ENCODE data around the gene KRT16. TPM values are rescaled to one million over a fixed set of nuclear protein-coding genes. Genes with fewer than 3 reads are reported as not detected.

Gene KRT16
- total RNA-seq, 2 experiments from 2014 or later, result not detected

- Mint-ChIP-seq H3K9me3 (peaks cover 9% of the 10 kb centered on the region), H3K27ac (no peak overlapping the region), H3K27me3 (peaks cover 37% of the 10 kb centered on the region), H3K4me3 (no peak overlapping the region), H3K4me1 (ENCODE audit: low read depth) (no peaks in the 10 kb centered on the region), H3K36me3 (ENCODE audit: low read depth) (no peaks in the 10 kb centered on the region)
- H3K36me3 ChIP-seq (ENCODE audit: insufficient read depth, low read length), result no peaks in the 10 kb centered on the region
- H3K27me3 ChIP-seq (ENCODE audit: control insufficient read depth in 1 of 2, insufficient read depth in 2 of 2, low read length in 2 of 2), result peaks cover 4% of the 10 kb centered on the region in 2 experiments
- H3K4me1 ChIP-seq (ENCODE audit: insufficient read depth, low read length), result no peaks in the 10 kb centered on the region
- H3K9me3 ChIP-seq (ENCODE audit: control insufficient read depth in 1 of 2, insufficient read depth in 1 of 2, low read length in 2 of 2), result peaks cover 8 to 10% of the 10 kb centered on the region in 2 experiments
- intact Hi-C loops (cut with DNase I, micrococcal nuclease), result no loop called here
- no peak for ATAC-seq (ENCODE audit: poor library complexity)
- no peak overlapping the region for H3K4me3 ChIP-seq (ENCODE audit: low read length)
- DNase-seq, result no peak
- H3K27ac ChIP-seq (ENCODE audit: low read depth in 1 of 2, low read length in 2 of 2), result no peak overlapping the region
- CTCF ChIA-PET, result no interaction called here
- no peak for TF ChIP-seq CTCF (IDR thresholded peaks at IDR 0.05)
- POLR2A ChIA-PET, result interaction anchor here (0.6 kb wide), 1 partner anchor 477 kb away, joined by 3 read pairs; no protein-coding TSS in a partner anchor
These were observed 10.0 kb downstream of the KRT16 start for GRCh38 chr17:41602524-41602923.

- no peak overlapping the region for H3K27ac Mint-ChIP-seq
- TF ChIP-seq CTCF (IDR thresholded peaks at IDR 0.05), result no peak
- ATAC-seq (ENCODE audit: poor library complexity), result no peak
These were observed 12.2 kb downstream of the KRT16 start for GRCh38 chr17:41600318-41600717.

GRCh38 chr17:41599680-41600079, 12.9 kb downstream of the KRT16 start:
- CTCF ChIA-PET, result no interaction called here
- H3K4me3 ChIP-seq (ENCODE audit: low read length), result no peak overlapping the region
- POLR2A ChIA-PET, result no interaction called here

More at GRCh38 chr17:41600318-41600717, 12.2 kb downstream of the KRT16 start:
- Histone ChIP-seq H3K27ac (ENCODE audit: low read depth in 1 of 2, low read length in 2 of 2) (no peak overlapping the region), H3K9me3 (ENCODE audit: control insufficient read depth in 1 of 2, insufficient read depth in 1 of 2, low read length in 2 of 2) (peaks cover 0 to 2% of the 10 kb centered on the region in 2 experiments), H3K4me1 (ENCODE audit: insufficient read depth, low read length) (no peaks in the 10 kb centered on the region), H3K36me3 (ENCODE audit: insufficient read depth, low read length) (no peaks in the 10 kb centered on the region), H3K27me3 (ENCODE audit: control insufficient read depth in 1 of 2, insufficient read depth in 2 of 2, low read length in 2 of 2) (peaks cover 4% of the 10 kb centered on the region in 2 experiments), H3K4me3 (ENCODE audit: low read length) (no peak overlapping the region)
- Mint-ChIP-seq H3K9me3 (no peaks in the 10 kb centered on the region), H3K4me3 (no peak overlapping the region), H3K4me1 (ENCODE audit: low read depth) (no peaks in the 10 kb centered on the region), H3K36me3 (ENCODE audit: low read depth) (no peaks in the 10 kb centered on the region), H3K27me3 (peaks cover 22% of the 10 kb centered on the region)
- POLR2A ChIA-PET, result no interaction called here
- no peak for DNase-seq
- intact Hi-C loops (cut with DNase I, micrococcal nuclease), result no loop called here
- CTCF ChIA-PET, result no interaction called here

More at GRCh38 chr17:41599680-41600079, 12.9 kb downstream of the KRT16 start:
- Mint-ChIP-seq H3K27ac (no peak overlapping the region), H3K9me3 (no peaks in the 10 kb centered on the region), H3K36me3 (ENCODE audit: low read depth) (no peaks in the 10 kb centered on the region), H3K4me1 (ENCODE audit: low read depth) (no peaks in the 10 kb centered on the region), H3K27me3 (peaks cover 23% of the 10 kb centered on the region), H3K4me3 (no peak overlapping the region)
- H3K27me3 ChIP-seq (ENCODE audit: control insufficient read depth in 1 of 2, insufficient read depth in 2 of 2, low read length in 2 of 2), result peaks cover under 1 to 4% of the 10 kb centered on the region in 2 experiments
- no peak overlapping the region for H3K27ac ChIP-seq (ENCODE audit: low read depth in 1 of 2, low read length in 2 of 2)
- no peaks in the 10 kb centered on the region for H3K9me3 ChIP-seq (ENCODE audit: control insufficient read depth in 1 of 2, insufficient read depth in 1 of 2, low read length in 2 of 2)
- intact Hi-C loops (cut with DNase I, micrococcal nuclease), result no loop called here
- DNase-seq (no peak), ATAC-seq (ENCODE audit: poor library complexity) (no peak)
- no peaks in the 10 kb centered on the region for H3K4me1 ChIP-seq (ENCODE audit: insufficient read depth, low read length)
- no peaks in the 10 kb centered on the region for H3K36me3 ChIP-seq (ENCODE audit: insufficient read depth, low read length)
- no peak for TF ChIP-seq CTCF (IDR thresholded peaks at IDR 0.05)

All from CD4-positive, alpha-beta T cell (primary cell).